Endothelial cell of umbilical vein (primary cell): ENCODE data around the gene PYGB. TPM values are rescaled to one million over a fixed set of nuclear protein-coding genes. Genes with fewer than 3 reads are reported as not detected.

Experiments
- BruUV-seq: library from RNA; stranded (reverse); fragments of 400-500 nt; replicated peaks from 2 replicates; lab custom pipeline; 2021; lab: Mats Ljungman, UMichigan
- CTCF ChIA-PET: fragments of 300-600, 350-600 bp; sonication (Branson Sonifier 250); formaldehyde crosslinking; loops from one replicate; lab custom pipeline; 2021; ENCODE audit warnings: antibody characterized with exemption, inconsistent platforms; lab: Charles Lee
- POLR2A ChIA-PET: fragments of 300-600, 350-600 bp; sonication (Branson Sonifier 250); formaldehyde crosslinking; loops from one replicate; lab custom pipeline; 2021; ENCODE audit warnings: antibody characterized with exemption, inconsistent platforms; lab: Charles Lee
- DNase-seq: peaks from one replicate; pipeline ENCODE4 v3.0.0-alpha.2; 2011; ENCODE audit warnings: low read depth, low spot score
- FAIRE-seq: peaks from 2 replicates; lab custom pipeline; 2011; peaks lifted over from hg19 to GRCh38; lab: Jason Lieb, UNC
- H2AFZ ChIP-seq: 2 replicates; pipeline ENCODE4 v1.6.0; 2012; ENCODE audit warnings: low read depth, low read length, control low read depth, inconsistent platforms
- H3K27ac ChIP-seq: 2 replicates; pipeline ENCODE4 v1.5.1; 2011; ENCODE audit warnings: low read depth, mild to moderate bottlenecking, control low read depth, low read length, moderate library complexity; ENCODE audit not compliant: insufficient read depth
- H3K27me3 ChIP-seq, 2 experiments: 2 replicates each; pipeline versions ENCODE4 v1.6.0 to v1.6.1; 2011; ENCODE audit warnings: low read length in 2 of 2, mixed read lengths in 1 of 2; ENCODE audit not compliant: control insufficient read depth in 2 of 2, insufficient read depth in 2 of 2
- H3K36me3 ChIP-seq, 2 experiments: 2 replicates in 1 of 2; 3 replicates in 1 of 2; pipeline ENCODE4 v1.5.1; 2011; ENCODE audit warnings: low read length in 2 of 2, mild to moderate bottlenecking in 1 of 2, moderate library complexity in 1 of 2; ENCODE audit not compliant: control insufficient read depth in 2 of 2, insufficient read depth in 2 of 2; ENCODE audit errors: extremely low read depth in 1 of 2
- H3K4me1 ChIP-seq: 3 replicates; pipeline ENCODE4 v1.5.1; 2011; ENCODE audit warnings: mild to moderate bottlenecking, low read length; ENCODE audit not compliant: control insufficient read depth, insufficient read depth; ENCODE audit errors: extremely low read depth
- H3K4me2 ChIP-seq: 2 replicates; pipeline ENCODE4 v1.6.1; 2011; ENCODE audit warnings: low read length, control low read depth, mixed read lengths; ENCODE audit not compliant: insufficient read depth
- H3K4me3 ChIP-seq, 3 experiments: fragments of 200-600 bp in 1 of 3; sonication (generic), shearing (Covaris generic) in 1 of 3; replicated peaks in 1 of 3; 2 replicates each; pipeline ENCODE4 v1.5.1; 2011 to 2016; ENCODE audit warnings: control low read depth in 3 of 3, low read length in 3 of 3, mild to moderate bottlenecking in 2 of 3, inconsistent platforms in 1 of 3, low read depth in 1 of 3, moderate library complexity in 1 of 3; ENCODE audit not compliant: insufficient read depth in 1 of 3
- H3K79me2 ChIP-seq: 2 replicates; pipeline ENCODE4 v1.6.0; 2012; ENCODE audit warnings: low read length, inconsistent platforms; ENCODE audit not compliant: control insufficient read depth, insufficient read depth
- H3K9ac ChIP-seq: replicated peaks from 2 replicates; pipeline ENCODE3; 2011; ENCODE audit warnings: low read length, control low read depth; ENCODE audit not compliant: insufficient read depth; ENCODE audit errors: extremely low read depth
- H3K9me1 ChIP-seq: replicated peaks from 3 replicates; pipeline ENCODE4 v1.6.0; 2011; ENCODE audit warnings: mild to moderate bottlenecking, low read length; ENCODE audit not compliant: control insufficient read depth, insufficient read depth; ENCODE audit errors: extremely low read depth
- H3K9me3 ChIP-seq: replicated peaks from 2 replicates; pipeline ENCODE4 v1.5.1; 2012; ENCODE audit warnings: low read length, inconsistent platforms; ENCODE audit not compliant: control insufficient read depth, insufficient read depth
- H4K20me1 ChIP-seq: replicated peaks from 2 replicates; pipeline ENCODE3; 2011; ENCODE audit warnings: mild to moderate bottlenecking, low read length; ENCODE audit not compliant: control insufficient read depth, insufficient read depth; ENCODE audit errors: extremely low read depth
- CTCF ChIP-seq, 2 donors: IDR thresholded peaks; 1 replicate in 1 of 2; 2 replicates in 1 of 2; pipeline ENCODE4 v1.5.1; 2011; ENCODE audit warnings: low read length in 2 of 2, mild to moderate bottlenecking in 2 of 2, moderate library complexity in 2 of 2, control low read depth in 1 of 2, inconsistent platforms in 1 of 2, low read depth in 1 of 2; ENCODE audit not compliant: insufficient read depth in 1 of 2; ENCODE audit errors: extremely low read depth in 1 of 2
- EZH2 ChIP-seq: IDR thresholded peaks from 2 replicates; pipeline ENCODE4 v1.6.1; 2012; ENCODE audit warnings: borderline replicate concordance, low read depth, mild to moderate bottlenecking, moderate library complexity, low read length, inconsistent platforms; ENCODE audit not compliant: severe bottlenecking
- FOS ChIP-seq: IDR thresholded peaks from 2 replicates; pipeline ENCODE4 v1.6.1; 2011; ENCODE audit warnings: mild to moderate bottlenecking, low read length, moderate library complexity, borderline replicate concordance; ENCODE audit not compliant: insufficient read depth
- GATA2 ChIP-seq: IDR thresholded peaks from 2 replicates; pipeline ENCODE4 v1.7.0; 2011; ENCODE audit warnings: low read depth, mild to moderate bottlenecking, moderate library complexity, mixed read lengths, low read length; ENCODE audit not compliant: insufficient read length, insufficient read depth
- JUN ChIP-seq: IDR thresholded peaks from 2 replicates; pipeline ENCODE4 v1.6.1; 2011; ENCODE audit warnings: borderline replicate concordance, low read depth; ENCODE audit not compliant: insufficient read length, insufficient read depth
- MAX ChIP-seq: IDR thresholded peaks from 2 replicates; pipeline ENCODE4 v1.6.1; 2011; ENCODE audit not compliant: insufficient read depth, insufficient read length
- MYC ChIP-seq: IDR thresholded peaks from one replicate; pipeline ENCODE4 v1.6.1; 2011; ENCODE audit warnings: mild to moderate bottlenecking, low read depth, low read length
- POLR2A ChIP-seq: IDR thresholded peaks from 2 replicates; pipeline ENCODE4 v1.6.1; 2012; ENCODE audit warnings: low read depth, mild to moderate bottlenecking, control low read depth, low read length
- POLR2AphosphoS5 ChIP-seq: IDR thresholded peaks from 2 replicates; pipeline ENCODE4 v1.6.1; 2012; ENCODE audit warnings: low read depth, mild to moderate bottlenecking, control low read depth, low read length, moderate library complexity; ENCODE audit not compliant: insufficient read depth
- dilution Hi-C: fragments of 300-500 bp; cut with MboI; formaldehyde crosslinking; loops from one replicate; pipeline ENCODE4 v1.15.0; 2019; ENCODE audit warnings: low sequenced_read_pairs; ENCODE audit not compliant: extremely low pct_ligation_motif_present
- intact Hi-C: fragments of 100-400 bp; cut with micrococcal nuclease; formaldehyde crosslinking; loops from one replicate; pipeline ENCODE4 v1.10.0; 2022
- polyA plus RNA-seq, 4 experiments: library from polyadenylated mRNA; depleted of rRNA in 3 of 4; stranded (reverse) in 3 of 4; unstranded in 1 of 4; fragments of >200 nt; gene quantifications; 2 replicates each; pipeline versions ENCODE4 v1.2.1 to v1.2.3, GENCODE V29; 2011 to 2012; ENCODE audit warnings: missing spikeins in 1 of 4
- total RNA-seq: library from RNA; stranded (reverse); gene quantifications from 2 replicates; pipeline ENCODE4 v1.2.3, GENCODE V29; 2021

The PYGB gene
- total and polyA plus RNA-seq, 2 donors (not counting 3 experiments of a cell fraction or from before 2014, with no cell fraction given), result 36.1 to 60.2 TPM

GRCh38 chr20:25292176-25292891 is 44.4 kb downstream of the PYGB start:
- TF ChIP-seq MYC (no peak), GATA2 (no peak), FOS (no peak), POLR2AphosphoS5 (no peak), JUN (no peak), EZH2 (no peak), POLR2A (no peak), MAX (no peak), CTCF (IDR thresholded peaks at IDR 0.05; ENCODE audit: extremely low read depth in 1 of 2, insufficient read depth in 1 of 2, low read depth in 1 of 2, low read length in 2 of 2) (no peak)
- H3K9me3 ChIP-seq, result no peaks in the 10 kb centered on the region
- intact Hi-C loops (no loop called here), dilution Hi-C loops (no loop called here)
- no peaks in the 10 kb centered on the region for H4K20me1 ChIP-seq
- no peaks in the 10 kb centered on the region for H3K9me1 ChIP-seq
- BruUV-seq, result no TSS peak
- CTCF ChIA-PET, result interaction anchor here (1.0 to 5.0 kb wide), 2 partner anchors 20 to 106 kb away, joined by 3 to 104 read pairs; no protein-coding TSS in a partner anchor
- no peak overlapping the region for H3K9ac ChIP-seq
- H3K4me1 ChIP-seq, result no peaks in the 10 kb centered on the region
- no peak overlapping the region for H3K27ac ChIP-seq
- POLR2A ChIA-PET, result no interaction called here
- H3K4me3 ChIP-seq, result no peak overlapping the region
- DNase-seq (no peak), FAIRE-seq (no peak)
- H3K4me2 ChIP-seq, result no peak overlapping the region
- H3K36me3 ChIP-seq, result peaks cover 3 to 23% of the 10 kb centered on the region in 2 experiments
- H3K27me3 ChIP-seq, result no peaks in the 10 kb centered on the region
- no peaks in the 10 kb centered on the region for H3K79me2 ChIP-seq
- no peak overlapping the region for H2AFZ ChIP-seq
